ENCODE measurements around the gene RADX.
"Not testable (repeated sequence)": the region's sequence is repeated elsewhere in the genome, so short reads cannot be mapped to it uniquely, and the experiment has no call there.

RADX gene, protein sequence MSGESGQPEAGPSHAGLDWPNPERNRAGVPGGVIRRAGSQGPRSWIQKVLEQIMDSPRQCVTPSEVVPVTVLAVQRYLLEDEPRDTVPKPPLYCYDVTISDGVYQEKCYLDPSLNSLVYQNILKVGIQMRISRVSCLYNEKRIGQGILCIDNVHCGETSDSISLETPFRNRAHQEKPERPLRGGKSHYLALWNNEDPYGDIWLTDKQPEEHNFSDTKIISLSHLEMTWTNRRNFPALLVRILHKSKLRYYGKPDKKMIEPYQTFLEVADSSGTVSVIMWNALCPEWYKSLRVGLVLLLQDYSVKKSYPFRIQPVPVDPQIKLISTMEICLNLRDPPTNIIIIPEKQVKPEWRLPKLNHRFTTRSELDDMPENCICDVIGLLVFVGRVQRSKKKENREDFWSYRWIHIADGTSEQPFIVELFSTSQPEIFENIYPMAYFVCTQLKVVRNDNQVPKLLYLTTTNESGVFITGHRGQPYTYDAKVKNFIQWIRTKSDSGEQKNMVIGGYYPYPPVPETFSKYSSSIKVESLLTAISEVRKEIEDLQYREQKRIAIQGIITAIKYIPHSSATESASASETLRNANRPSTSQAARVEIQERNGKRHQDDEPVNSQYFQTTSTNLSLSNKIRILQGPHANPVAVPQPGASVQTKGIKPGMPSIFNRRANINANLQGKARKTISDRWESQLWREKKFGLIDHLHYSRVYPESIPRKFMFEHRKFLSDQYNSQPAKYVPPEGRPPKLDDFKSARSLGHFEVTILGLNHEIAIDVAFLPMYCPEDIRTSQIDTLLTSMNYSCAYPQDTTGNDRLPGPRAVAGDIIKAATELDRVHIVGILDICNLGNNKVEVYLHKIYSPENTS

GRCh38 chrX:106611679-106612392, at the start of gene RADX:
RADX (plus strand) TSS chrX:106611978; CDS start chrX:106612081, 103 bp downstream.
- DNase-seq (ENCODE audit: low spot score) (peak; percentile 56), FAIRE-seq (peak; percentile 9)

- no peak for FAIRE-seq
- DNase-seq (ENCODE audit: low spot score) = no peak
Measured at GRCh38 chrX:106564986-106565385, 46.8 kb upstream of the RADX start.

GRCh38 chrX:106566362-106566761, 45.4 kb upstream of the RADX start:
- DNase-seq (ENCODE audit: low spot score) = no peak
- no peak for FAIRE-seq

- FAIRE-seq (no peak), DNase-seq (ENCODE audit: low spot score) (no peak)
Measured at GRCh38 chrX:106581856-106582255, 29.9 kb upstream of the RADX start.

GRCh38 chrX:106585478-106585877, 26.3 kb upstream of the RADX start:
- no peak for FAIRE-seq

DNA sequence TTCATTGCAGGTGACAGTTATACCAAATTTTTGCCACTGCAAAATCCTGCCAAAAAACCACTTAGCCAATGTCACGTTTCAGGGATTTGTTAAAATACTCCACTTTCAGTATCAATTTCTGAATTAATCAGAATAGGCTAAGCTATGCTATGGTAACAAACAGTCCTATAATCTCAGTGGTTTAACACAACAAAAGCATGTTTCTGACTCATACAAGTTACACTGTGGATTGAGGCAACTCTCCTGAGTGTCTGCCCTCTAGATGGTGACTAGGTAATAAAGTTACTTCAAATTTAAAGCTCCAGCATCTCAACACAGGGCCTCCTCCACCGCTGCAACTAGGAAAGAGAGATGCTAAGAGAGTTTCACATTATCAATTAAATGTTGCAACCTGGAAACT, 23.0 kb upstream of the RADX start:
- no peak for DNase-seq (ENCODE audit: low spot score)
- no peak for FAIRE-seq

More at GRCh38 chrX:106585478-106585877, 26.3 kb upstream of the RADX start:
- no peak for DNase-seq (ENCODE audit: low spot score)

DNA sequence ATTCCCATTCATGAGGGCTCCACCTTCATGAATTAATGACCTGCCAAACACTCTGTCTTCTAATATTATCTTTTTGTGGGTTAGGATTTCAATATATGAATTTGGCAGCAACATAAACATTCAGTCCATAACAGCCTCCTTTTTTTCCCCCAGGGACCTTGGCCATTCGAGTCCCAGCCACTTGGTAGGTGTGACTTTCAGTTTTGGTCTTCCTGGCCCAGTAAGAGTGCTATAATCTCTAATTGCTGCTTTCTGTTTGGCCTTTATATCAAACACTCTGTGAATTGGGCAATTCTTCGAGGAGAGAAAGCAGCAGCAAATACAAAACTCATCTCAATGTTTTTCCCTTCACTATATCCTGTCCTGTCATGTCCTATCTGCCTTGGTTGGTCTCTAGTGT, 12.4 kb upstream of the RADX start:
- FAIRE-seq = no peak
- DNase-seq (ENCODE audit: low spot score) = no peak

- FAIRE-seq = no peak
- DNase-seq (ENCODE audit: low spot score) = no peak
Measured at GRCh38 chrX:106606571-106606970, 5.2 kb upstream of the RADX start.

- FAIRE-seq (no peak), DNase-seq (ENCODE audit: low spot score) (no peak)
Measured at GRCh38 chrX:106608016-106608415, 3.8 kb upstream of the RADX start.

- no peak for DNase-seq (ENCODE audit: low spot score)
- no peak for FAIRE-seq
Measured at GRCh38 chrX:106611317-106611678, 480 bp upstream of the RADX start.

- no peak for FAIRE-seq
Measured at GRCh38 chrX:106612393-106612763, 600 bp downstream of the RADX start.

DNA sequence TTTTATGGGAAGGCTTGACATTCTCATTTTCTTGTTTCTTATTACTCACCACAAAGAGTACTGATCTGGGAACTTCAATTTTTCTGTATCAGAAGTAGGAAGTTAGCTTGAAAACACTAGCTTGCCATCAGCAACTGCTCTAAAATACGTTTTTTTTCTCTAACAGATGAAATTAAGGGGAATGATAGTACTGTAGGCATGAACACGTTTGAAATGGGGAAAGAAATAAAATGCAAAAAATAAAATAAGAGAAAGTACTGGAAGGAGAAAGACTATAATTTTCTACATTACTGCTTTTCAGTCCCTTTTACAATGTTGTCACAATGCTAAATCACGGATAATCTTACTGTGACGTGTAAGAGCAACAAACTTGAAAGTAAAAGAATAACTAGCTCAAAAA, 1.5 kb downstream of the RADX start:
- no peak for FAIRE-seq
- DNase-seq (ENCODE audit: low spot score) = no peak

More at GRCh38 chrX:106612393-106612763, 600 bp downstream of the RADX start:
- DNase-seq (ENCODE audit: low spot score) = peak; percentile 1

- FAIRE-seq (no peak), DNase-seq (ENCODE audit: low spot score) (no peak)
Measured at GRCh38 chrX:106615041-106615440, 3.3 kb downstream of the RADX start.

DNA sequence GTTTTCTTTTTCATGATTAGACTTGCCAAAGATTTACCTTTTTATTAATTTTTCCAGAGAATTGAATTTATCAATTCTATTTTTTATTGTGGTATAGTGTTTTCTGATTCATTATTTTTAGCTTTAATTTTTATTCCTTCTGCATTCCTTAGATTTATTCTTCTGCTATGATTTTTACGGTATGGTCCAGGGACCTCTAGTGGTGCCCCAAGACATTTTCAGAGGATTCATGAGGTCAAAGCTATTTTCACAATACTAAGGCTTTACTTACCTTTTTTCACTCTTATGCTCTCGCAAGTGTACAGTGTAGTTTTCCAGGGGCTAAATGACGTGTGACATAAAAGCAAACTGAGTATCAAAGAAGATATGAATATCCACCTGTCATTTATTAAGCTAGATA, 8.0 kb downstream of the RADX start:
- peak; percentile 1 for DNase-seq (ENCODE audit: low spot score)
- FAIRE-seq = no peak

DNA sequence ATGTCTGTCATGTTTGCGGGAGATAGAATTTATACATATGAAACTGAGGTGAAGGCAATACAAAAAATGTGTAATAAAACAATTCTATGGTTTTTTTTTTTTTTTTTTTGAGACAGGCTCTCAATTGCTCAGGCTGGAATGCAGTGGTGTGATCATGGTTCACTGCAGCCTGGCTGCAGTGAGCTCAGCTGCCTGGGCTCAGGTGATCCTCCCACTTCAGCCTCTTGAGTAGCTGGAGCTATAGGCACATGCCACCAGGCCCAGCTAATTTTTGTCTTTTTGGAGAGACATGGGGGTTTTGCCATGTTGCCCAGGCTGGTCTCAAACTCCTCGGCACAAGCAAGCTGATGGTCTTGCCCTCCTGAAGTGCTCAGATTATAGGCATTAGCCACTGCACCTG, 10.1 kb downstream of the RADX start:
- DNase-seq (ENCODE audit: low spot score) (no peak), FAIRE-seq (no peak)

DNA sequence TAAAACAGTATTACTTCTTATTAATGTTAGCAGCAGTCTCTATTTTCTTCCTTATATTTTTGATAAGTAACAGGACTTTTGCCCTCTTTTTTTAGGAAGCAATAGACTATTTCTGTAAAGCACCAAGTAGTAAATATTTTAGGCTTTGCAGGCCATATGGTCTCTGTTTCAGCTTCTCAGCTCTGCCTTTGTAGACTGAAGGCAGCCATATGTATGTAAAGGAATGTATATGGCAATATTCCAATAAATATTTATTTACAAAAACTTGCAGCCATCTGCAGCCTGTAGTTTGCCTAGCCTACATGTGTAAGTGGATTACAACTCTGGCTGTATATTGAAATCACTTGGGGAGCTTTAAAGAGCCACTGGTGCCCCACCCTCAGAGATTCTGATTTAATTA, 15.0 kb downstream of the RADX start:
- no peak for DNase-seq (ENCODE audit: low spot score)
- FAIRE-seq = no peak

GRCh38 chrX:106631615-106632014, 19.8 kb downstream of the RADX start:
- FAIRE-seq (no peak), DNase-seq (ENCODE audit: low spot score) (no peak)

GRCh38 chrX:106649523-106650428, 38.0 kb downstream of the RADX start:
- DNase-seq (ENCODE audit: low spot score) = no peak
- no peak for FAIRE-seq

- FAIRE-seq = not testable (repeated sequence)
Measured at GRCh38 chrX:106653625-106654024, 41.8 kb downstream of the RADX start.

DNA sequence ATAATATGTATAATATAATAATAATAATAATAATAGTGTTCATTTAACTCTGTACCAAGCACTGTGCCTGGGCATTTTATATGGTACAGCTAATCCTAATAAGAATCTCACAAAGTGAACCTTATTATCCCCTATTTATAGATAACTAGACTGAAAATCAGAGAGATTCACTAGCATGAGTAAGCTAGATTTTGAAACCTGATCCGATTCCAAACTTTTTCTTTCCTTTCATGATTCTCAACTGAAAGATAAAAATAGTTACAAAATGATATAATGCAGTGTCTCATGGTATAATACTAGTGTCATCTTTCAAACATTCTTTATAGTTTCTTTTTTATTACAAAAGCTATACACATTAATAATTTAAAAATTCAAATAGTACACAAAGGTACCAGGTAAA, 58.9 kb downstream of the RADX start:
- DNase-seq (ENCODE audit: low spot score) (no peak), FAIRE-seq (no peak)

More at GRCh38 chrX:106653625-106654024, 41.8 kb downstream of the RADX start:
- DNase-seq (ENCODE audit: low spot score) = not testable (repeated sequence)

DNA sequence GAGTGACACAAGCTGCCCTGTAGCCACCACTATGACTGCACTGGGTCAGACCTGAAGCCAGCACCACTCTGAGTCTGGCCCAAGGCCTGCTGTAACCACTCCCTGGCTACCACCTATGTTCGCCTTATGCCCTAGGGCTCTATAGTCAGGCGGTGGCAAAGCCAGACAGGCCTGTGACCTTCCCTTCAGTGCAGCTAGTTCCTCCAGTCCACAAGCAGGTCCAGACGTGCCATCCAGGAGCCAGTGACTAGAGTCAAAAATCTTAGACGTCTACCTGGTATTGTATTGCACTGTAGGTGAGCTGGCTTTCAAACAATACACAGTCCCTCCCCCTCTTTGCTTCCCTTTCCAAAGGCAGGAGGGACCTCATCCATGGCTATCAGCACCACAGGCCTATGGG, 60.7 kb downstream of the RADX start:
- no peak for FAIRE-seq
- DNase-seq (ENCODE audit: low spot score) = no peak

All from urothelium cell line (cell line).